SHP77 treated with DMSO at 0.1 percent for 48 hours (cell line): ENCODE data around the gene CDK1.

Source experiments
- DNase-seq: peaks from one replicate; lab custom pipeline; 2025; lab: John Stamatoyannopoulos, UW

The CDK1 gene

DNA sequence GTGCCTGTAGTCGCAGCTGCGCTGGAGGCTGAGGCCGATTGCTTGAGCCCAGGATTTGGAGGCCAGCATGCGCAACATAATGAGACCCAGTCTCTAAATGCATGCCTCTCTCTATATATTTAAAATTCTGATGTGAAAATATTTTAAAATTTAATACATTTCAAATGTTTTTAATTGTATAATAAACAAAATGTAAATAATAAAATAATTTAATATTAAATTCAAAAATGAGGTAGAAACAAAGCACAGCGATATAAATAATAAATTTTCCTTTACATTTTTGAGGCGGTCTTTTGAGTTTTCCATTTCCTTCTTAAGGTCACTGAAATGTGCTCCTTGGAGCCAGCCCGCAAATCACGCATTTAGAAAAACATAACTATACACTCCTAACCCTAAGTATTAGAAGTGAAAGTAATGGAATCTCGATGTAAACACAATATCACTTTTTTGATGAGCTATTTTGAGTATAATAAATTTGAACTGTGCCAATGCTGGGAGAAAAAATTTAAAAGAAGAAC is 523 bp upstream of the CDK1 start:
- DNase-seq, result no peak

DNA sequence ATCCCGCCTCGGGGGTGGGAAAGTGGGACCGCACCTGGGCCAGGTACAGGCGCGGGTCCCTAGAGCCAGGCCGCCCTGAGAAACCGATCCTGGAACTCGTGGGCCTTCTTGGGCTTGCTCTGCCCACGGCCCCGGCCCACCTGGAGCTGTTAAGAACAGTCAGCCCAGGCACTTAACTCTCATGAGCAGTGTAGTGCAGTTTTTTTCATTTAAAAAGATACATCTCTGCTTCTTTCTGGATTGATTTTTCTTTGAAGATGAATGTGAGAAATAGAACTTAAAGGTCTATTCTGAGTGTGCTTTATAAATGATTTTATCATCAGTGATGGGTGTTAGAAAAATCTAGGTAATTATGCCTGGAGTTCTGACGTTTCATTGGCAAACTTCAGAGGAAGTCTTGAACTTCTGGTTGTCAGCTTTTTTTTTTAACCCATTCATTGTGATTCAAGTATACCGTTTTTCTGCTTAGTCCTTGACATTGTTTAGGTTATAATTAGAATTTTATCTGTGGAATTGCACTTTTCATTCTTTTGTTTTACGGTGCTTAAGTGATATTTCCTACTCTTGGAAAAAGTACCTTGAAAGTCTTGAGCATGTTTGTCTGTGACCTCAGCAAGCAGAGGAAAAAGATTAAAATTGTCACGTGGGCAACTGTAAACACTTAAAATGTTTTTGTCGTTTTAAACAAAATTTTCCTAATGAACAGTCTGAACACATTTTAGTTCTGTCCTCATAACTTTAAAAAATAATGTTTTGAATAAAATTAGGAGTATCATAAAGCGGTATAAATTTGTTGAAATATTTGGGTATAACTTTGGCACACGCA is 906 bp downstream of the CDK1 start:
- no peak for DNase-seq

DNA sequence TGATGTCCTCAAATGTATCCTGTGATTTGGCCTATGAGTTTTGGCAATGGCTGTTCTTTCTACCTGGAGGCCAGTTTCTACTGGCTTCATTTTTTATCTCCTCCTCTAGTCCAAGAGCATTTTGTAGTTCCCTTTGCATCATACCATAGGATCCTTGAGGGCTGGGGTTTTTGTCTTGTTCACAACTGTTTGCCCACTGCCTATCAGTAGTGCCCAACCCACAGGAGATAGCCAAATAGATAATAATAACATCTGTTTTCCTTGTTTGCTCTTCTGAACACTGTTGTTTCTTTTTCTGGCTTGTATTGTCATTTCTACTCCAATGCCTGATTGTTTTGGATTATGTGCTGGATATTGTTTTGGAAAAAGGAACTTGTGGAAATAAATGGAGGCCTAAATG is 3.4 kb downstream of the CDK1 start:
- no peak for DNase-seq

DNA sequence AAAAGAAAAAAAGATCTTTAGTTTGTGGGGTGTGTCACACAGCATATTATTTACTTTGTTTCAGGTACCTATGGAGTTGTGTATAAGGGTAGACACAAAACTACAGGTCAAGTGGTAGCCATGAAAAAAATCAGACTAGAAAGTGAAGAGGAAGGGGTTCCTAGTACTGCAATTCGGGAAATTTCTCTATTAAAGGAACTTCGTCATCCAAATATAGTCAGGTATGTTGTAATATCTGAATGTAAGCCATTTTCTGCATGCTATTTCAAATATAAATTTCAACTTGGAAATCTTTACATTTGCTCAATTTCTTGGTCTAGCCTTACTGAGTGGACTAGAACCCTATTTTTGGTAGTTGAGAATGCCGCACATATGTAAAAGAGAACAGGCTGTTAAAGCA is 6.4 kb downstream of the CDK1 start:
- DNase-seq, result no peak

DNA sequence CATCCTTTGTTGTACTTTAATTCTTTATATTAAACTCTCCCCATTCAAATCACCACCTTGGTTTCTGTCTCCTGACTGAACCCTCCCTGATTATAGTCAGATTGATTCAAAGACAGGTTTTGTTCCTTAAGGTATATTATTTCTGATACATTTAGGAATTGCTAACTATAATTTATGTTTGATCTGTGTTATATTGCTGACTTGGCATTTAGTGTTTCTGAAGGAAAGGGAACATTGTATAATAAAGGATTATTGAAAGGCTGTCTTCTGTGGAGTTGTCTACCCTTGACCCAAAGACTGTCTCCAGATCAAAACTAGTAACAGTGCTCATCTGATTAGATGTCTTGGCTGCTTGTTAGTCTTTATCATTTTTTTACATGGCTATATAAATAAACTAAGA is 10.3 kb downstream of the CDK1 start:
- no peak for DNase-seq

DNA sequence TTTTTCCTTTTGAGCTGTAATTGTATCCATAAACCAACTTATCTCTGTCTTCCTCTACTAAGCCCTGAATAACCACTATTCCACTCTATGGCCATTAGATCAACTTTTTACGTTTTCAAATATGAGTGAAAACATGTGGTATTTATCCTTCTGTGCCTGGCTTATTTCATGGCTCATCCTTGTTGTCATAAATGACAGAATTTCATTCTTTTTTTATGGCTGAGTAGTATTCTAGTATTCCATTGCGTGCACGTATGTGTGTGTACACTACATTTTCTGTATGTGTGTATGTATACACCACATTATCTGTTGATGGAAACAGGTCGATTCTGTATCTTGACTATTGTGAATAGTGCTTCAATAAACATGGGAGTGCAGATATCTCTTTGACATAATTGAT is 11.1 kb downstream of the CDK1 start:
- no peak for DNase-seq

DNA sequence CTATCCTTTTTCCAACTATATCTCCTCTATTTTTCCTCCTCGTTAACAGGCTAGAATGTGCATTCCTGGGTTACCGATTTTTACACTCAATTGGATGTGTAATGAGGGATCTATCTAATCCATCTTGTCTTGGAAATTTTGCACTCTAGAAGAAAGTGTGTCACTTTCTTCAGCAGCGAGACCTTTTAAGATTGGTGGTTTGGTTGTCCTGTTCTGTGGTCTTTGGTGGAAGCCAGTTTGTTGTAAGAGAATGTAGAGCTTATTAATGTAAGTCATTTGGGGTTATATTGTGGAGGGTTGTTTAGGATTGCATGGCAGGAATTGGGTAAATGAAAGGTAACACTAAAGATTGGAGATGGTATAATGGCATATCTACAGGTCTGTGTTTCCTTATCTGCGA is 16.7 kb downstream of the CDK1 start:
- DNase-seq, result no peak

DNA sequence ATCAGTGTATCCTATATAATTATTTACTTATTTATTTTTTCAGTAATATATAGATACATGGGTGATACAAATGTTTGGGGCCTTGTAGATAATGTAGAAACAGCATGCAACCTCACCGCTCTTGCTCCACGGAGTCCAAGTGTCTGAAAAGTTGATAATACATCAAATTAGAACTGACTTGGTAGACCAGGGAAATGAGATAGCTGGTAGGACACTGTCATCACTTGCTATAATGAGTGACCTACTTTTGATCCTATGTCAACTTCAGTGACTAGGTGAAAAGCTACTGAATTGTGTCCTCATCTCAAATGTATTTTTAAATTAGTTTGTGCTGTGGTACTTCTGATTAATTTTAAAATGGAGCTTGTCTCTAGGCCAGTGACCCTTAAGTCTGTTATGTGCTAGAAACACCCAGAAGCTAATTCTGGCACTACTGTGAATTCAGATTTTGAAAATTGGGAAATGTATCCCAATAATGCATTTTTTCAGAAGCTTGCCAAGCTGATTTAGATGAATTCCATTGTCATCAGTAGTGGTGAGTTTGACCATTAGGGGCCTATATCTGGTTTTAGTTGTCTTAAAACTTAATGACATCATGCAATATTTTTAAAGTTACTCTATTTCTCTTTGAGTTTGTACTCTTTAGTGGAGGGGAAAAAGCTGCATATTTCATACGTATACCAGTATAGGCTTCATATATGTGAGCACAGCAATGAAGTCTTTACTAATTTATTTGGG is 17.4 kb downstream of the CDK1 start:
- no peak for DNase-seq

DNA sequence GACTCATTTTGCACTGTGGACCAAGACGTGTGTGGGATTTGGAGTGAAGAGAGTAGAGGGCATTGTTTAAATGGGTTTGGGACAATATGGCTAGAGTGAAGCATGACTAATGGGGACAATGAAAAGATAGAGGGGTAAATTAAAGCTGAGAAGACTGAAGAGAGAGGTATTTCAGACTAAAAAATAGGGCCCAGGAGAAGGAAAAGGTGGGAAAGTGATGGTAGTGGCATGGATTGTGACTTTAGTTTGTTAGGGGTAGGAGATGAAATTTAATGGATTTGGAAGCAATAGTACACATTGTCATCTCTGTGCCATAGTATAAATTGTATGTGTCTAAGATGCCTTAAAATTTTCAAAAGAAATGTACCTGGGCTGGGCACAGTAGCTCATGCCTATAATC is 18.2 kb downstream of the CDK1 start:
- DNase-seq, result no peak

DNA sequence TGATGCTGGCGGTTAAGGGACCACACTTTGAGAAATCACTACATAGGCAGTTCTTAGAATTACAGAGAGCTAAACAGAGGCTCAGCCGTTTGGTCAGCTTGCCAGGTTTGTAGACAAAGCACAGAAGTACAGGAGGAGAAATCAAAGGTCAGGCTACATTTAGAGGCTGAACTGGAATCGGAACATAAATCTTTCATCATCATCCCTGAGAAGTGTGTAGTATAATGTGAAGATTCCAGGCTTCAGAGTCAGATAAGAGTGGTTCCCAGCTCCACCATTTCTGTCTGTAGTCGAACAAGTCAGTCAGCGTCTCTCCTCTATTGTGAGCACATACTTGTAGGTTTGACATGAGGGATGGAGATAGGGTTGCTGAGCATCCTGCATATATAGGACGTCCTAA is 18.9 kb downstream of the CDK1 start:
- DNase-seq, result no peak

DNA sequence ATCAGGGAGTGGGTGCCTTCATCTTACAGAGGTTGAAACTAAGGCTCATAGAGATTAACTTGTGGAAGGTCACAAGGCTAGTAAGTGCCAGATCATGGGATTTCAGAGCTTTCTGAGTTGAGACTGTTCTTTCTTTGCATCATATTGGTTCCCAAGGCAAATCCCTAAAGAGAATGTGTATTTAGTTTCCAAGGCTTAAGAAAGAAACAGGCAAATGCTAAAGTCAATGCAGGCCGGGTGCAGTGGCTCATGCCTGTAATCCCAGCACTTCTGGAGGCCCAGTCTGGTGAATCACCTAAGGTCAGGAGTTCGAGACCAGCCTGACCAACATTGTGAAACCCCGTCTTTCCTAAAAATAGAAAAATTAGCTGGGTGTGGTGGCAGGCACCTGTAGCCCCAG is 19.8 kb downstream of the CDK1 start:
- DNase-seq, result no peak

DNA sequence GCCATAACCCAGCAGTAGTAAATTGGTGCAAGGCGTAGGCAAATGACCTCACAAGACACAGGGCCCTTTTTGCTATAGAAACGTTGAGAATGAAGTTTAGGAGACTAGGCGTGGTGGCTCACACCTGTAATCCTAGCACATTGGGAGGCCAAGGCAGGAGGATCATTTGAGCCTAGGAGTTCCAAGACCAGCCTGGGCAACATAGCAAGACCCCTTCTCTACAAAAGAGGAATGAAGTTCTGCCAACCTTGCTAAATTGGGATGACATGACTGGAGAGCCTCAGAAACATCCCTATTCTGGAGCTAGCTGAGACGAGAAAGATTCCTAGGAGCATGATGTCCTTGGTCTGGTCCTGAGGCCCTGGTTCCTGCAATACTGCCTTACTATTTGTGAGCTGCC is 20.6 kb downstream of the CDK1 start:
- no peak for DNase-seq

DNA sequence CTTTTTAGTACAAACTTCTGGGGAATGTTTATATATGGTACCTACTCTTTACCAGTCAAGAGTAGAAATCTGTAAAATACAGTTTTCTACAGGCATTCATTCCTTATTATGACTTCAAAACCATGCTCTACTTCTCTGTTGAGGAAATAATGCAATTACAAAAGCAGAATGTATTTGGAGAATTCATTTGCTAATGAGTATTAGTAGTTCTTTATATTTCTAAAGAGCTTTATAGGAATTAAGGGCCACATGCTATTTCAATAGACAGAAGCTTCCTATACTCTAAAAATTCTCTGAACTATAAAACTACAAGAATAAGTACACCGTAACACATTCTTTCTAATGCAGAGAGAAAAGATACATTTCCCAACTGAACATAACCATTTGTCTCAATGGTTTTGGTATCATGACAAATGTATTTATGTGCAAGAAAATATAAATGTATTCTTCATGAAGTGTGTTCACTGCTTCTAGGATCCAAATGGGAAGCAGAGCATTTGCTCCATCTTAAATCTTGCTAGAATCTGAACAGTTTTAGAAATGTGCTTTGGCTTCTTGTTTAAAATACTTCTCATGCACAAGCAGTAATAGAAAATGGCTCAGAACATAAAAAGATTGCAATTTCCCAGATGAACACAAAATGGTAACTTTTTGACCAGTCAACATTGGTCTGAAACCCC is 21.8 kb downstream of the CDK1 start:
- DNase-seq, result no peak

DNA sequence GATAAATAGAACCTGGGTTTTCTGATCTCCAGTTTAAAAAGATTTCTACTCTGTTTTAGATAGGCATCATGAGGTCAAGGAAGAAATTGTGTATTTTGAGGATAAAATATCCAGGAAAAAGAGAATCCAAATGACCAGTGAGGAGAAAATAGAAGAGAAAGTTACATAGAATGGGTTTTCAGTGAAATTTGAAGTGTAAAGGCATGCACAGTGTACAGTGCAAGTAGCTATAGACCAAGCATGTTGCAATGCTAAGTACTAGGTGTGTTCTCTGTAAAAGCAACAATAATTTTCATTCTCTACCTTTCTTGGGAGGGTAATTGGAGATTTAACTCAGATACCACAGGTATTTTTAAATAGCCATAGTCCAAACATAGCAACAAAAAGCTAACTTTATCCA is 22.6 kb downstream of the CDK1 start:
- DNase-seq, result no peak

DNA sequence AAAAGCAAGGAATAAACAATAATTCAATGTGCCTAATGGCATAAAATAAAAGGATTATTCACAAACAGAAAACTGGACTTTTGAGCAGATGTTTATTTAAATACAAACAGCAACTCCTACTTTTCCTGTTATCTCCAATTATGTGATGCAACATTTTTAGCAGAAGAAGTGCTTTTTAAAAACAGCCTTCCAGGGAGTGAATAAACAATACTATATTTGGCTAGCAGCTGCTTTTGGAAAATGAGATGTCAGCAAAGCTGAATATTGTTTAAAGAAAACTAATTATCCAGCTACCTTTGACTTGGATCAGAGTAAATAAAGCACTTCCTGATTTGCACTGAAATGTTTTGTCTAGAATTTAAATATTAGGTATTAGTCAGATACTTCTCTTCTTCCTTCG is 23.2 kb downstream of the CDK1 start:
- DNase-seq, result no peak

DNA sequence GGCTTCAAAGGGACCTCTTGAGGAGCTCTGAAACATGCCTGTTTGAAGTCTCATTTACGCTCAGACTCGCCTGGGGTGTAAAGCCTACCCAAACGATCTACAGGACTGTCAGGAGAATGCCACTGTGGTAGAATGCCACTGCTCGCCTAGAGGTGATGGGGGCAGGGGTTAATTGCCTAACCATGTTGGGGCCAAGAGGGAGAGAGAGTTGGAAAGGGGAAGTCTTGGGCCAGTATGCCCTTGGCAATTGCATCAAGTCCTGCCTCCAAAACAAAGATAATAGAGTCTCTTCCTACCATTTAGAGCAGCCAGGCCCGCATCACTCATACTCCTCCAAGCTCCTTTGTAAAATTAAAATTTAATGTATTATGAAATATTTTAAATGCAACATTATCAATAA is 25.2 kb downstream of the CDK1 start:
- DNase-seq, result no peak

DNA sequence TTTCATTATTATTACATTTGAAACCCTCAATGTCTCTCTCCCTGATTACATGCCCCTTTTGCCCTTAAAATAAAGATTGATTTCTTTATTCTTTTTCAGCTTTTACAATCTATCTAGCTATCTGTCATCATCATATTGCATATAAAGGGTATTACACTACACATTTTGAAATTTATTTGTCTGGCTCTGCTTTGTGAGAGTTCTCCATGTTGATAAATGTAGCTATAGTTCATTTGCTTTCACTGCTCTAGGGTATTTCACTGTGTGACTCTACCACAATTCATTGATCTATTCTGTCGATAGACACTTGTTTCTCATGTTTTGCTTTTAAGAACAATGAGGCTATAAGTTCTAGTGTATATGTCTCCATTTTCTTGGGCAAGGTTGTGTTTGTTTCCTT is 25.6 kb downstream of the CDK1 start:
- no peak for DNase-seq

DNA sequence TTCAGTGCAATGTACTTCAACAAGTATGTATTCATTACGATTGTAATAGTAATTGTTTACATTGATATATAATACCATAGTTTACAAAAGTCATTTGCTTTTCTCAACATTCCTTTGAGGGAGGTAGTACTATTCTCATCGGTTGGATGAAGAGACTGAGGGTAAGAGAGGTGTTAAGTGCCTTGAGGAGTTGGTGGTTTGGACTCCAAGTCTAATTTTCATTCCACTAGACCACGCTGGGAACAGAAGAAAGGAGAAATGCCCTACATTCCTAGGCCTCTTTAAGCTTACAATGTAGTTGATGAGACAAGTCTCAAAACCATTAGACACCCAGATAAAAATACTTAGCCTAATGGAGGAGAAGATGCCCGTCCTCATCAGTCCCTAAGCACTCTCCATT is 28.6 kb downstream of the CDK1 start:
- DNase-seq, result no peak

DNA sequence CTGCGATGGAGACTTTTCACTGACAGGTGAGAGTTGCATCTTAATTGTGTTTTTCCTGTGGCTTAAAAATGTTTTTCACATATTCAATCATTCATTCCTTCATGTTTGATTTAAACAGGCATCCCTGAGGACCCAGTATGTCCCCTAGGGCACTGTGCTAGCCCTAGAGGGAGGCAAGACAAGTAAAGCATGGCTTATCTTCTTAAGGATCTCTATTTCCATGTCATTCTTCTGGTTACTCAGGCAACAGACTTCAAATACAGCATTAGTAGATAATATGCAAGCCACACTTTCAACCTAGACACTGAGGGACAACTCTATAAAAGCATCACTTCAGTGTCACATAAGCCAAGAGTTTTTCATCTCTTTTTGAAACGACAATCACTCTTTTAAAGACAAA is 29.2 kb downstream of the CDK1 start:
- no peak for DNase-seq

DNA sequence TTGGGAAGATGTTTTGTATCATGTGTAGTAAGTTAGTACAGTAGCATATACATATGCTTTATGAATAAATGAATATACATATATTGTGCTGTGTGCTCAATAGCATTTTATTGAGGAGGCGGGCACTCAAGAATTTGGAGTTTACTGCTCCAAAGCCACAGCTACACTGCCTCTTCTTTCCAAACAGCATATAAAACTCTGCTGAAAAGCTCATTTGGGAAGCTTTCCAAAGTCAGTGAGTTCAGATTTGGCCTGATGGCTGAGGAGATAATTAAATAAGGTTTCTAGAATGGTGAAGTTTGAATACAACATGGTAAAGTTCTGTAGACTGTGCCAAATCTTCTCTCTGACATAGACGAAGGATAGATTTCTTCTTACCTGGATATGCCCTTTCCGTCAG is 29.8 kb downstream of the CDK1 start:
- no peak for DNase-seq

DNA sequence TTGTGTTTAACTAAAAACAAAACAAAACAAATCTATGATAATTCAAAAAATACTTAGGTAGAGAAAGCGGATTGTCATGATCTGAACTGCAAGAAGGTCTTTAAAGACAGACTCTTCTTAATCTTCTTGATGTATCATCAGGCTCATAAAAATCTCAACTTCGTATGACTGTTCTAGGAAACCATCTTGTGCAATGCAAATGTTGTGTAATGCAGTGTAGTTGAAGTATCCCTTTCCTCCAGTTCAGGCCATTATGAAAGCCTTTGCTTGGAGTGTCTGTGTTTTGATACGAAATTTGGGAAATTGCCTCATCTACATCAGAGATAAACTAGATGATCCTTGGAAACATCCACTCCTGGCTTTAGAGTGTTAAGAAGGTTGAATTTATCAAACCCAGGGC is 30.9 kb downstream of the CDK1 start:
- DNase-seq, result no peak

DNA sequence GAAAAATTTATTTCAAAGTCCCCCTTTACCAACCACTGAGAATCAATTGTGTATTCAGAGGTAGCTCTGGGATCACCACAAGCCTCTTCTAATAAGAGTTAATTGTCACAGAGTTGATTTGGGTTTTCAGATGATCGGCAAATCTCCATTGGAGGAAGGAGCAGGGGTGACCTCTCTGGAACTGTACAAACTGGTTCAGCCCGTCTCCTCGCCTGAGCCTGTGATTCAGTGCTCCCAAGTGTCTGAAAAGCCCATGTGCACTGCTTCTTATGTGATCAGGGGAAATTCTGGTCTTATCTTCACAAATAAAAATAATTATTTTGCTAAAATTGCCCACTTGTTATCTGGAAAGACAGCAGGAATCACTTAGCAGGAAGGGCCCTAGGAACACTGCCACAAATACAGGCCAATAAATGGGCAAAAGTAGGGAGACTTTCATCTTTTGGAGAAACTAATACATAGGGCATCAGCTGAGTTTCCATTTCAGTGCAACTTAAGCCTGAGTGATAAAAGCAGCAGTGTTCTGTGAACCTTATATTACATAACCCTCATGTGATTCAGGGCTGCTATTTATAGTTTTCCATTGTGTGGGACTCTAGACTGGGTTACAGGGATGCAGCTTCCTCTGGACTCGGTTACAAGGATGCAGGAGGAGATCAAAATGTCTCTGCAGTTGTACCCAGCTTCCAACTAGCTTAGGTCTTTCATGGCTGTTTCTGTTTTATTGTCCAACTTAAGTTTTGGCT is 32.3 kb downstream of the CDK1 start:
- DNase-seq, result no peak
